Measurements from ENCODE around the gene SERTAD1. TPM values are rescaled to one million over a fixed set of nuclear protein-coding genes. Genes with fewer than 3 reads are reported as not detected.
"Not testable (repeated sequence)": the region's sequence is repeated elsewhere in the genome, so short reads cannot be mapped to it uniquely, and the experiment has no call there.

The SERTAD1 gene
- total and polyA plus RNA-seq, 8 donors: 2.6 to 11.9 (median 4.7) TPM

DNA sequence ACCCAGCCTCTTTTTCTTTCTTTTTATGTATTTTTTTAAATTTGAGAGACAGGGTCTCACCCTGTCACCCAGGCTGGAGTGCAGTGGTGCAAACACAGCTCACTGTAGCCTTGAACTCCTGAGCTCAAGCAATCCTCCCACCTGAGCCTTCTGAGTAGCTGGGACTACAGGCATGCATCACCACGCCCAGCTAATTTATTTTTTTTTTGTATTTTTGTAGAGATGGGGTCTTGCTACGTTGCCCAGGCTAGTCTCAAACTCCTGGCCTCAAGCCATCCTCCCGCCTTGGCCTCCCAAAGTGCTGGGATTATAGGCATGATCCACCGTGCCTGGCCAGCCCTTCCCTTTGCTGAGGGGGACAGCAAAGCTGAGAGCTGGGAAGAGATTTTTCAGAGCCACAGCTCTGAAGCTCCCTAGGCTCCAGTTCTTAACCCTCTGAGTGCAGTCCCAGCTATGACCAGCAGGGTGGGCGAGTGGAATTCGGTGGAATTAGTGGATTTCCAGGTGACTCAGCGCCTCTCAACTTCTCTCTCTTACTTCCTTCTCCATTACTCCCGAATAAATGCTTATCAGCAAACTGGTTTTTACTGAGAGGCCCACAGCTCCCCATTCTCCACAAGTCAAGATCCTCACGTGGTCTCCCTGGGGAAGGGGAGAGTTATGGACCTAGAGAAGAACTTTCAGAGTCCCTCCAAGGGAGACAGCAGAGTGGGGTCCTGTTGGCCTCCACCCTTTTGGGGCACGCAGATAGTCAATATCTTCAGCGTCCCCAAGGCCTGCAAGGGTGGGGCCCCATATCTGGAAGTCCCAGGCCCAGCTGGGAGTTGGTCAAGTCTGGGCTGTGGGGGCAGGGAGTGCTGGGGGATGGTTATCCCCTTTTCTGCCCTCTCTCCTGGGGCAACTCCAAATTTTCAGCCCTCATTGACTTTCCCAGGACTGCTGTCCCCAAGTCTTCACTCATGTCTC lies 38.5 kb upstream of the SERTAD1 start:
- intact Hi-C loops (cut with DNase I): no loop called here
- Histone ChIP-seq H3K4me3 (peak overlapping the region; percentile 50 to 77 (median 62)), H3K36me3 (no peaks in the 10 kb centered on the region), H3K27me3 (no peaks in the 10 kb centered on the region), H3K9me3 (no peaks in the 10 kb centered on the region), H3K4me1 (peaks cover 3 to 19% (median 4%) of the 10 kb centered on the region in 3 donors), H3K27ac (peak overlapping the region; percentile 57 to 91 (median 88))
- 17 to 20% methylated on average over 11 of the region's 11 CpGs for WGBS, 2 donors
- TF ChIP-seq, protein P1, sequence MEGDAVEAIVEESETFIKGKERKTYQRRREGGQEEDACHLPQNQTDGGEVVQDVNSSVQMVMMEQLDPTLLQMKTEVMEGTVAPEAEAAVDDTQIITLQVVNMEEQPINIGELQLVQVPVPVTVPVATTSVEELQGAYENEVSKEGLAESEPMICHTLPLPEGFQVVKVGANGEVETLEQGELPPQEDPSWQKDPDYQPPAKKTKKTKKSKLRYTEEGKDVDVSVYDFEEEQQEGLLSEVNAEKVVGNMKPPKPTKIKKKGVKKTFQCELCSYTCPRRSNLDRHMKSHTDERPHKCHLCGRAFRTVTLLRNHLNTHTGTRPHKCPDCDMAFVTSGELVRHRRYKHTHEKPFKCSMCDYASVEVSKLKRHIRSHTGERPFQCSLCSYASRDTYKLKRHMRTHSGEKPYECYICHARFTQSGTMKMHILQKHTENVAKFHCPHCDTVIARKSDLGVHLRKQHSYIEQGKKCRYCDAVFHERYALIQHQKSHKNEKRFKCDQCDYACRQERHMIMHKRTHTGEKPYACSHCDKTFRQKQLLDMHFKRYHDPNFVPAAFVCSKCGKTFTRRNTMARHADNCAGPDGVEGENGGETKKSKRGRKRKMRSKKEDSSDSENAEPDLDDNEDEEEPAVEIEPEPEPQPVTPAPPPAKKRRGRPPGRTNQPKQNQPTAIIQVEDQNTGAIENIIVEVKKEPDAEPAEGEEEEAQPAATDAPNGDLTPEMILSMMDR (IDR thresholded peaks at IDR 0.05): peak; percentile 66 to 92 (median 88)
- ATAC-seq (peak; percentile 51 to 71 (median 60)), DNase-seq (peak; percentile 82 to 97 (median 90)), FAIRE-seq (no peak)

GRCh38 chr19:40463587-40464037 lies 37.8 kb upstream of the SERTAD1 start:
- intact Hi-C loops (cut with DNase I); FAIRE-seq; H3K36me3 ChIP-seq; H3K4me3 ChIP-seq; H3K9me3 ChIP-seq; ATAC-seq; H3K27me3 ChIP-seq: not testable (repeated sequence)
- H3K27ac ChIP-seq: peak overlapping the region in 2 of 4 donors; percentile 89 to 91
- 62 to 75% methylated on average over 12 of the region's 12 CpGs for WGBS, 2 donors
- DNase-seq: peak in 1 of 6 donors; percentile 7
- peaks cover 3 to 19% (median 4%) of the 10 kb centered on the region in 3 donors for H3K4me1 ChIP-seq

DNA sequence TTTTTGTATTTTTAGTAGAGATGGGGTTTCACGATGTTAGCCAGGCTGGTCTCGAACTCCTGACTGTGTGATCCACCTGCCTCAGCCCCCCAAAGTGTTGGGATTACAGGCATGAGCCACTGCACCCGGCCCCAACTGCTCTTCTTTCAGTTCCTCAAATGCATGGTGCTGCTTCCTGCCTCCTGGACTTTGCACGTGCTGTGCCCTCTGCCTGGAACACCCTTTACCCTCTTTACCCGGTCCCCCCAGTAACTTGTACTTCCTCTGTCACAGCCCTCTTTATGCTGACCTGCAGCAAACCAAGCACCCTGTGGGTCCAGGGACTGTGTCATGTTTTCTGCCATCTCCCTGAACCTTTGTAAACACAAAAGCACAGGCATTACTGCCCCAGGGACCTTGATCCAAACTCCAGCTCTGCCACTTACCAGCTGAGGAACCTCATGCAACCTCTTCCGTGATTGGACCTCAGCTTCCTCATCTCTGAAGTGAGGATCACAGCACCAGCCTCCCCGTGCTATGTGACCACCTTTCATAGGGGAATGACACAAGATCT lies 36.0 kb upstream of the SERTAD1 start:
- ATAC-seq (no peak), FAIRE-seq (no peak), DNase-seq (peak in 2 of 6 donors; percentile 16 to 41)
- Histone ChIP-seq H3K27ac (no peak overlapping the region), H3K9me3 (no peaks in the 10 kb centered on the region), H3K4me3 (no peak overlapping the region), H3K36me3 (no peaks in the 10 kb centered on the region), H3K27me3 (no peaks in the 10 kb centered on the region), H3K4me1 (peaks cover 3 to 19% (median 4%) of the 10 kb centered on the region in 3 donors)
- intact Hi-C loops (cut with DNase I): no loop called here
- WGBS, 2 donors: 80% methylated on average over 7 of the region's 7 CpGs
- TF ChIP-seq, protein P1 (IDR thresholded peaks at IDR 0.05): no peak

- H3K9me3 ChIP-seq: no peaks in the 10 kb centered on the region
- no peak for DNase-seq
- no peaks in the 10 kb centered on the region for H3K36me3 ChIP-seq
- H3K4me1 ChIP-seq: peaks cover 3 to 13% (median 4%) of the 10 kb centered on the region in 3 donors
- no peak for FAIRE-seq
- no peaks in the 10 kb centered on the region for H3K27me3 ChIP-seq
- TF ChIP-seq, protein P1 (IDR thresholded peaks at IDR 0.05): no peak
- no peak for ATAC-seq
- H3K27ac ChIP-seq: no peak overlapping the region
- 79 to 80% methylated on average over 3 of the region's 3 CpGs for WGBS, 2 donors
- intact Hi-C loops (cut with DNase I): no loop called here
- no peak overlapping the region for H3K4me3 ChIP-seq
Observed at GRCh38 chr19:40460185-40460584, 34.4 kb upstream of the SERTAD1 start.

- no peak for FAIRE-seq
- ATAC-seq: no peak
- Histone ChIP-seq H3K9me3 (no peaks in the 10 kb centered on the region), H3K36me3 (no peaks in the 10 kb centered on the region), H3K4me3 (no peak overlapping the region), H3K27ac (no peak overlapping the region), H3K4me1 (no peaks in the 10 kb centered on the region), H3K27me3 (no peaks in the 10 kb centered on the region)
- intact Hi-C loops (cut with DNase I): no loop called here
- TF ChIP-seq, protein P1 (IDR thresholded peaks at IDR 0.05): no peak
- whole genome bisulfite sequencing, 2 donors: 95 to 98% methylated on average over 3 of the region's 3 CpGs
- no peak for DNase-seq
Observed at GRCh38 chr19:40458597-40458974, 32.8 kb upstream of the SERTAD1 start.

Data from pancreas (tissue), 10 donors.